PFSK-1 (cell line): ENCODE results near the gene CAMKMT.

Experiments
- FOXP2 ChIP-seq: optimal IDR thresholded peaks from 2 replicates; pipeline ENCODE3; 2011; ENCODE audit warnings: borderline replicate concordance, control low read depth, inconsistent platforms; ENCODE audit not compliant: insufficient read depth; ENCODE audit errors: extremely low read length, extremely low read depth
- POLR2AphosphoS5 ChIP-seq: IDR thresholded peaks from 2 replicates; pipeline ENCODE4 v1.6.1; 2012; ENCODE audit warnings: low read depth, mild to moderate bottlenecking, control low read depth, low read length, moderate library complexity
- REST ChIP-seq, 2 experiments: IDR thresholded peaks; 2 replicates each; pipeline versions ENCODE4 v1.6.1 to v1.8.0; 2011 to 2012; ENCODE audit warnings: low read depth in 2 of 2, low read length in 2 of 2, control low read depth in 1 of 2, inconsistent platforms in 1 of 2, mild to moderate bottlenecking in 1 of 2, moderate library complexity in 1 of 2; ENCODE audit not compliant: insufficient read depth in 1 of 2
- SIN3A ChIP-seq: IDR thresholded peaks from 2 replicates; pipeline ENCODE4 v1.6.1; 2012; ENCODE audit warnings: mild to moderate bottlenecking, low read length, moderate library complexity, borderline replicate concordance; ENCODE audit not compliant: insufficient read depth
- TAF1 ChIP-seq: IDR thresholded peaks from 2 replicates; pipeline ENCODE4 v1.6.1; 2012; ENCODE audit warnings: low read length, control low read depth, borderline replicate concordance; ENCODE audit not compliant: insufficient read depth

The CAMKMT gene

GRCh38 chr2:44430342-44430741, 68.6 kb downstream of the CAMKMT start:
- TF ChIP-seq SIN3A = no peak
- TF ChIP-seq REST (IDR thresholded peaks at IDR 0.05; ENCODE audit: insufficient read depth in 1 of 2, low read depth in 2 of 2, low read length in 2 of 2) = no peak
- TF ChIP-seq FOXP2 = no peak
- no peak for TF ChIP-seq TAF1
- no peak for TF ChIP-seq POLR2AphosphoS5

DNA sequence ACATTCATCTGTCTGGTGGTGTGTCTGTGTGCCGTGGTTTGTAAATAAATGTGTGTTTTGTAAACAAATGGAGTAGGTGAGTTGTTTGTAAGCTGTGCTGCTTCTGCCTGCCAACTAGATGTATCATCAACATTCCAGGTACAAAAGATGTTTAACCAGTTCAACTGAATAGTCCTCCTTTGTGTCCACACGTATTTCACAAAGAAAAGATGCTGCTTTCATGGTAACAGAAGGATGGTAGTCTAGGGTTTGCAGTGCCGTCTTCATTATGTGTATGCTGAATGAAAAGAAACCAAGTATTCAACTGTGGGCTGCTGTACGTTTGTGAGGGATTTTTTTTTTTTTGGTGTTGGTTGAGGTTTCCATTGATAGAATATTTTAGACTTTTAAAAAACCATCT, 72.1 kb downstream of the CAMKMT start:
- TF ChIP-seq POLR2AphosphoS5 (no peak), TAF1 (no peak), REST (IDR thresholded peaks at IDR 0.05; ENCODE audit: insufficient read depth in 1 of 2, low read depth in 2 of 2, low read length in 2 of 2) (no peak), SIN3A (no peak), FOXP2 (no peak)

DNA sequence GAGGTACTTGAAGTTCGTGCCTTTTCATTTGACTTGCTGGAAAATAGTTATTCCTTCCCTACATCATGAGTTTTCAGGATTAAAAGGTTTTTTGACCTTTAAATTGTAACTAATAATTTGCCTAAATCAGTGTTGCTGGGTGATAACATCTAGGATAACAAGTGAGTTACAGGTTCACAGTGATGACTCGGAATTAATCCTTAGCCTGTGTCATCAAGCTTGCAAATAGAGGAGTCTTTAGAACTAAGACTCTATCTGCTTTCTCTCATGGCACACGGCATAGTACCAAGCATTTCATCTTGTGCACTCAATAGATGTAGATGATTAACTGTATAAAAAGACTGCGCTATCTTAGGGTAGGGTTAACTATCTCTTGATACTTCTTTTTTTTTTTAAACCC, 79.5 kb downstream of the CAMKMT start:
- no peak for TF ChIP-seq FOXP2
- TF ChIP-seq TAF1 = no peak
- TF ChIP-seq REST (IDR thresholded peaks at IDR 0.05; ENCODE audit: insufficient read depth in 1 of 2, low read depth in 2 of 2, low read length in 2 of 2) = no peak
- TF ChIP-seq POLR2AphosphoS5 = no peak
- TF ChIP-seq SIN3A = no peak

GRCh38 chr2:44442019-44442418, 80.3 kb downstream of the CAMKMT start:
- TF ChIP-seq REST (IDR thresholded peaks at IDR 0.05; ENCODE audit: insufficient read depth in 1 of 2, low read depth in 2 of 2, low read length in 2 of 2) (no peak), FOXP2 (no peak), POLR2AphosphoS5 (no peak), TAF1 (no peak), SIN3A (no peak)

GRCh38 chr2:44443517-44443916, 81.8 kb downstream of the CAMKMT start:
- TF ChIP-seq FOXP2 = no peak
- TF ChIP-seq SIN3A = no peak
- no peak for TF ChIP-seq REST (IDR thresholded peaks at IDR 0.05; ENCODE audit: insufficient read depth in 1 of 2, low read depth in 2 of 2, low read length in 2 of 2)
- TF ChIP-seq TAF1 = no peak
- no peak for TF ChIP-seq POLR2AphosphoS5
